Neural progenitor cell (in vitro differentiated cells): ENCODE data around the gene GAS5. TPM values are rescaled to one million over a fixed set of nuclear protein-coding genes. Genes with fewer than 3 reads are reported as not detected.

Source experiments
- DNase-seq: peaks from one replicate; pipeline ENCODE4 v3.0.0-alpha.2; 2016; ENCODE audit warnings: low spot score
- H2AFZ ChIP-seq: fragments of 200-600 bp; sonication (generic); replicated peaks from 2 replicates; pipeline ENCODE4 v1.6.1; 2016; ENCODE audit warnings: antibody characterized with exemption
- H3F3A ChIP-seq: fragments of 200-600 bp; sonication (generic); 2 replicates; pipeline ENCODE4 v1.6.1; 2016; ENCODE audit warnings: antibody characterized with exemption, low read depth
- H3K27ac ChIP-seq: fragments of 200-600 bp; sonication (generic); 2 replicates; pipeline ENCODE4 v1.5.1; 2016; ENCODE audit warnings: mild to moderate bottlenecking
- H3K27me3 ChIP-seq: fragments of 200-600 bp; sonication (generic); 2 replicates; pipeline ENCODE4 v1.6.1; 2016; ENCODE audit warnings: mild to moderate bottlenecking, moderate library complexity
- H3K36me3 ChIP-seq: fragments of 200-600 bp; sonication (generic); 2 replicates; pipeline ENCODE4 v1.5.1; 2016
- H3K4me1 ChIP-seq: fragments of 200-600 bp; sonication (generic); 2 replicates; pipeline ENCODE4 v1.6.1; 2016; ENCODE audit warnings: mixed run types
- H3K4me2 ChIP-seq: fragments of 200-600 bp; sonication (generic); 2 replicates; pipeline ENCODE4 v1.6.1; 2016
- H3K4me3 ChIP-seq: fragments of 200-600 bp; sonication (generic); 2 replicates; pipeline ENCODE4 v1.5.1; 2016
- H3K79me2 ChIP-seq: fragments of 200-600 bp; sonication (generic); 2 replicates; pipeline ENCODE4 v1.6.1; 2016; ENCODE audit warnings: low read depth
- H3K9ac ChIP-seq: fragments of 200-600 bp; sonication (generic); 2 replicates; pipeline ENCODE4 v1.6.1; 2016
- H3K9me3 ChIP-seq: fragments of 200-600 bp; sonication (generic); 2 replicates; pipeline ENCODE4 v1.5.1; 2016; ENCODE audit warnings: low read depth
- H4K20me1 ChIP-seq: fragments of 200-600 bp; sonication (generic); 2 replicates; pipeline ENCODE4 v1.6.1; 2016; ENCODE audit warnings: low read depth
- H3K27ac Mint-ChIP-seq: 3 replicates; pipeline ENCODE4 v1.8.0; 2021; ENCODE audit warnings: mixed read lengths
- H3K27me3 Mint-ChIP-seq: 2 replicates; pipeline ENCODE4 v1.8.0; 2022; ENCODE audit warnings: low read depth, mild to moderate bottlenecking, inconsistent platforms, moderate library complexity, mixed read lengths; ENCODE audit not compliant: insufficient read depth
- H3K36me3 Mint-ChIP-seq: 3 replicates; pipeline ENCODE4 v1.8.0; 2021; ENCODE audit warnings: mixed read lengths
- H3K4me1 Mint-ChIP-seq: 3 replicates; pipeline ENCODE4 v1.8.0; 2021; ENCODE audit warnings: mixed read lengths
- H3K4me3 Mint-ChIP-seq: 3 replicates; pipeline ENCODE4 v1.8.0; 2021; ENCODE audit warnings: mild to moderate bottlenecking, moderate library complexity, mixed read lengths
- H3K9me3 Mint-ChIP-seq: 3 replicates; pipeline ENCODE4 v1.8.0; 2020; ENCODE audit warnings: mixed read lengths
- EZH2 ChIP-seq: fragments of 200-600 bp; sonication (generic); IDR thresholded peaks from 2 replicates; pipeline ENCODE4 v1.6.1; 2017; ENCODE audit warnings: antibody characterized with exemption, mild to moderate bottlenecking, moderate library complexity
- EZH2phosphoT487 ChIP-seq: fragments of 200-600 bp; sonication (generic); IDR thresholded peaks from 2 replicates; pipeline ENCODE4 v1.6.1; 2017; ENCODE audit warnings: antibody characterized with exemption
- total RNA-seq: library from RNA; depleted of rRNA; stranded (reverse); fragments of >200 nt; gene quantifications from 2 replicates; pipeline ENCODE4 v1.2.3, GENCODE V29; 2015; ENCODE audit warnings: low replicate concordance
- TF ChIP-seq, protein P1 (sequence below): fragments of 200-600 bp; sonication (generic); IDR thresholded peaks from 2 replicates; pipeline ENCODE4 v1.5.1; 2017; ENCODE audit warnings: antibody characterized with exemption, mild to moderate bottlenecking

The GAS5 gene
- total RNA-seq, 1 donor from 2014 or later = 950 TPM

DNA sequence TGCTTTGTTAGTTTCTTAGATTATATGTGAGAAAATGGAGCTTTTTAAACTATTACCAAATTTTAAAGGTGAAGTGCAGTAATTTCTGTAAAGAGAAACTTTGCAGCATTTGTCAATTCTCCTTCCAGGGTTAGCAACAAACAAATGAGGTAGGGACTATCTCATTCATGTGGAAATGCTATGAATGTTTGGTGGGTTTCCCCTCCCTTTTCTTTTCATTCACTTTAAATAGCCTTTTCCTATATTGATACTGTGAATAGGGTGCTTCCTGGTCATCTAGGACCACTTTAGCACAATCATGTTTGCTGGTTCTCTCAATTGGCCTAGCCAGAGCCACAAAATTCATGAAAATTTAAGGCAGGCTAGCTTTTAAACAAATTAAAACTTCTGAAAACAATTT, 21.0 kb upstream of the GAS5 start:
- no peak overlapping the region for H3K9ac ChIP-seq
- Mint-ChIP-seq H3K27me3 (peaks cover 2% of the 10 kb centered on the region), H3K36me3 (peaks cover 20% of the 10 kb centered on the region), H3K4me3 (no peak overlapping the region), H3K27ac (no peak overlapping the region), H3K4me1 (no peaks in the 10 kb centered on the region), H3K9me3 (no peaks in the 10 kb centered on the region)
- TF ChIP-seq, protein P1, sequence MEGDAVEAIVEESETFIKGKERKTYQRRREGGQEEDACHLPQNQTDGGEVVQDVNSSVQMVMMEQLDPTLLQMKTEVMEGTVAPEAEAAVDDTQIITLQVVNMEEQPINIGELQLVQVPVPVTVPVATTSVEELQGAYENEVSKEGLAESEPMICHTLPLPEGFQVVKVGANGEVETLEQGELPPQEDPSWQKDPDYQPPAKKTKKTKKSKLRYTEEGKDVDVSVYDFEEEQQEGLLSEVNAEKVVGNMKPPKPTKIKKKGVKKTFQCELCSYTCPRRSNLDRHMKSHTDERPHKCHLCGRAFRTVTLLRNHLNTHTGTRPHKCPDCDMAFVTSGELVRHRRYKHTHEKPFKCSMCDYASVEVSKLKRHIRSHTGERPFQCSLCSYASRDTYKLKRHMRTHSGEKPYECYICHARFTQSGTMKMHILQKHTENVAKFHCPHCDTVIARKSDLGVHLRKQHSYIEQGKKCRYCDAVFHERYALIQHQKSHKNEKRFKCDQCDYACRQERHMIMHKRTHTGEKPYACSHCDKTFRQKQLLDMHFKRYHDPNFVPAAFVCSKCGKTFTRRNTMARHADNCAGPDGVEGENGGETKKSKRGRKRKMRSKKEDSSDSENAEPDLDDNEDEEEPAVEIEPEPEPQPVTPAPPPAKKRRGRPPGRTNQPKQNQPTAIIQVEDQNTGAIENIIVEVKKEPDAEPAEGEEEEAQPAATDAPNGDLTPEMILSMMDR = no peak
- TF ChIP-seq EZH2 = no peak
- TF ChIP-seq EZH2phosphoT487 = no peak
- no peaks in the 10 kb centered on the region for H3K36me3 ChIP-seq
- H3K27me3 ChIP-seq = no peaks in the 10 kb centered on the region
- H3K9me3 ChIP-seq = no peaks in the 10 kb centered on the region
- H4K20me1 ChIP-seq = no peaks in the 10 kb centered on the region
- no peak overlapping the region for H3K4me3 ChIP-seq
- no peaks in the 10 kb centered on the region for H3F3A ChIP-seq
- H3K4me2 ChIP-seq = no peak overlapping the region
- no peak overlapping the region for H2AFZ ChIP-seq
- no peak for DNase-seq
- no peaks in the 10 kb centered on the region for H3K4me1 ChIP-seq
- no peak overlapping the region for H3K27ac ChIP-seq
- peaks cover 4% of the 10 kb centered on the region for H3K79me2 ChIP-seq

DNA sequence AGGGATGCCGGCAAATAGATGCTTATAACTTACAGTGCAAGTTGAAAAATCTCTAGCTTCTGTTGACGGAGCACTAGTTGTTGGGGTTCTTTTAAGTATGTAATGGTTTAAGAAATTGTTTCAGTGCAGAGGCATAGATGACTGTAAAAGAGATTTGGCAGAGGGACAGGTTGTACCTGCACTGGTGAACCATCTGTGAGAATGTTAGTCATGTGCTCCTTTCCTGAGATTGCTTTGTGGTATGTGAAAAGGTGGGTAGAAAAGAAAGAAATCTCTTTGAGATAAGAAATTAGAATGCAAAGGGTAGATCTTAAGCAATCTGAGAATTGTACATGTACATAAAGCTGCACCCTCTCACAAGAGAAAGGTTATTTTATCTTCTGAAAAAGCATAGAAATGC, 19.8 kb upstream of the GAS5 start:
- no peak for DNase-seq
- Histone ChIP-seq H3K27ac (no peak overlapping the region), H3K4me1 (no peaks in the 10 kb centered on the region), H3K4me3 (no peak overlapping the region), H3F3A (no peaks in the 10 kb centered on the region), H3K9ac (no peak overlapping the region), H3K79me2 (peaks cover 4% of the 10 kb centered on the region), H3K9me3 (no peaks in the 10 kb centered on the region), H3K36me3 (no peaks in the 10 kb centered on the region), H2AFZ (no peak overlapping the region), H3K4me2 (no peak overlapping the region), H4K20me1 (no peaks in the 10 kb centered on the region), H3K27me3 (no peaks in the 10 kb centered on the region)
- Mint-ChIP-seq H3K27ac (no peak overlapping the region), H3K4me1 (no peaks in the 10 kb centered on the region), H3K4me3 (no peak overlapping the region), H3K27me3 (no peaks in the 10 kb centered on the region), H3K36me3 (peaks cover 18% of the 10 kb centered on the region), H3K9me3 (no peaks in the 10 kb centered on the region)
- TF ChIP-seq EZH2 (no peak), EZH2phosphoT487 (no peak)
- TF ChIP-seq, protein P1 = no peak

DNA sequence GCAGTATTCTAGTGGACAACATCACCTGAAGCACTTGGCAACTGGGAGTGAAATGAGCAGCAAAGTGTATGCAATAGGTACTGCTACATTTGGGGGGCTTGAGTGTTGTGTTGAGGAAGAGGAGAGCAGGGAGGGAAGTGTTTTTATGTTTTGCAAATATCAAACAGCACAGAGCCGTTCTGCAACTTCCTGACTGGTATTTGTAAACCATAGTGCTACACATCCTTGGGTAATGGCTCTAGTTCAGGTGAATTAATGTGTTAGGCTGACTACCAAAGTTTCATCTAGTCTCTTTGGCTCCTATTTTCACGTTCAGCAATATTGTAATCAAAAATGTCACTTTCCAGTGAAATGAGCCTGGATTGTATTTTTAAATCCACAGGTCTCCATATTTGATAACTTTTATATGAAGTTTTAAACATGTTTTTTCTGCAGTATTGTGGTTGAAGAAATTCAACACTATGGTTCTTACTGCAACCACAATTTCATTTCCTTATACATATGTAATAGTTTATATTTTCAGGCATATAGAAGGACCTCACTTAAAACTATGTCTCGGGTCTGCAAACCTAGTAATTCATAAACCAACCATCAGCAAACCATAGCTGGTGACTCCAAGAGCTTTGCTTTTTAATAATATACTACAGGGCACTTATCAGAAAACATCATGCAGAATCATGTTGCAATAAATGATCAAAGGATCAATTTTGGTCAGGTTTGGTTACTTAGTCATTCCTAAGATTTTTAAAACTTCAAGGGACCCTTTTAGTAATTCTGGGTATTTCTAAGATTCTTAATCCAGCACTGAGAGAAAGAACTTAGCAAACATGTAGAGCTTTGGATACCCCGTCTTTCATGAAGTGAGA, 19.2 kb upstream of the GAS5 start:
- no peaks in the 10 kb centered on the region for H3K9me3 ChIP-seq
- Mint-ChIP-seq H3K4me1 (no peaks in the 10 kb centered on the region), H3K9me3 (no peaks in the 10 kb centered on the region), H3K27me3 (no peaks in the 10 kb centered on the region), H3K27ac (no peak overlapping the region), H3K4me3 (no peak overlapping the region), H3K36me3 (peaks cover 18% of the 10 kb centered on the region)
- H3K36me3 ChIP-seq = no peaks in the 10 kb centered on the region
- no peaks in the 10 kb centered on the region for H3K4me1 ChIP-seq
- TF ChIP-seq, protein P1 = no peak
- no peak for TF ChIP-seq EZH2
- TF ChIP-seq EZH2phosphoT487 = no peak
- H2AFZ ChIP-seq = no peak overlapping the region
- no peaks in the 10 kb centered on the region for H3K27me3 ChIP-seq
- H3K4me3 ChIP-seq = no peak overlapping the region
- H3K27ac ChIP-seq = no peak overlapping the region
- no peaks in the 10 kb centered on the region for H3F3A ChIP-seq
- DNase-seq = no peak
- no peak overlapping the region for H3K9ac ChIP-seq
- H4K20me1 ChIP-seq = no peaks in the 10 kb centered on the region
- no peak overlapping the region for H3K4me2 ChIP-seq
- peaks cover 4% of the 10 kb centered on the region for H3K79me2 ChIP-seq
